ENCODE data around the gene FMNL2. TPM values are rescaled to one million over a fixed set of nuclear protein-coding genes. Genes with fewer than 3 reads are reported as not detected.

Gene FMNL2
- total and polyA plus RNA-seq, 2 of the 4 experiments (the other 2 are of a cell fraction), result 10.9 to 11.4 TPM

GRCh38 chr2:152453129-152453911 lies 118.3 kb downstream of the FMNL2 start:
- no peak overlapping the region for H2BK20ac ChIP-seq (ENCODE audit: low read depth, low read length)
- peak; percentile 13 for DNase-seq
- no peak overlapping the region for H4K5ac ChIP-seq (ENCODE audit: low read depth, low read length)
- ATAC-seq (ENCODE audit: low read depth), result no peak; the same call in 1 of the 2 replicates
- WGBS, 2 experiments (ENCODE audit: extremely low coverage in 2 of 2, insufficient read length in 1 of 2), result 73% methylated on average over 3 of the region's 9 CpGs; no CpG with 5 or more reads in 1 of the 2 experiments
- no peak overlapping the region for H2AK9ac ChIP-seq (replicated peaks; ENCODE audit: low read depth, low read length, poor library complexity)
- no peak overlapping the region for H2AFZ ChIP-seq (replicated peaks; ENCODE audit: low read length, poor library complexity)
- H2BK5ac ChIP-seq (ENCODE audit: low read depth, low read length, poor library complexity, severe bottlenecking), result no peak overlapping the region
- ChIA-PET CTCF (no interaction called here), POLR2A (ENCODE audit: unreplicated experiment) (no interaction called here)
- no peaks in the 10 kb centered on the region for H3K36me3 ChIP-seq (ENCODE audit: control insufficient read depth, insufficient read depth, low read length)
- H4K91ac ChIP-seq (ENCODE audit: insufficient read depth, low read depth, low read length), result no peak overlapping the region
- H3K56ac ChIP-seq (ENCODE audit: extremely low read depth, insufficient read depth, low read length), result no peak overlapping the region
- peaks cover 3% of the 10 kb centered on the region; the same call in 1 of the 2 replicates for H4K20me1 ChIP-seq (ENCODE audit: insufficient read depth, low read length)
- no peaks in the 10 kb centered on the region for H3K27me3 ChIP-seq (ENCODE audit: control insufficient read depth, insufficient read depth, low read length)
- no peak overlapping the region for H3K4me2 ChIP-seq (ENCODE audit: low read depth, low read length)
- no peak for TF ChIP-seq POLR2A (IDR thresholded peaks at IDR 0.05; ENCODE audit: low read depth, low read length)
- TF ChIP-seq MAFK (IDR thresholded peaks at IDR 0.05; ENCODE audit: low read depth, low read length), result no peak
- TF ChIP-seq CTCF (conservative IDR thresholded peaks at IDR 0.05; ENCODE audit: low read depth, low read length), result no peak
- TF ChIP-seq MXI1 (IDR thresholded peaks at IDR 0.05; ENCODE audit: borderline replicate concordance, low read depth, low read length), result no peak
- no peak for TF ChIP-seq CHD1 (IDR thresholded peaks at IDR 0.05; ENCODE audit: low read depth, low read length)
- no peak for TF ChIP-seq RAD21 (IDR thresholded peaks at IDR 0.05; ENCODE audit: low read length)
- no peak for TF ChIP-seq RFX5 (IDR thresholded peaks at IDR 0.05; ENCODE audit: low read depth, low read length)
- no peak for TF ChIP-seq SMC3 (IDR thresholded peaks at IDR 0.05; ENCODE audit: low read depth, low read length)
- TF ChIP-seq USF2 (IDR thresholded peaks at IDR 0.05; ENCODE audit: low read depth, low read length), result no peak
- TF ChIP-seq RCOR1 (IDR thresholded peaks at IDR 0.05; ENCODE audit: insufficient replicate concordance, low read length), result no peak
- no peak for TF ChIP-seq ELK1 (IDR thresholded peaks at IDR 0.05; ENCODE audit: borderline replicate concordance, low read depth, low read length)
- no peak for TF ChIP-seq MAZ (IDR thresholded peaks at IDR 0.05; ENCODE audit: borderline replicate concordance, low read depth, low read length)
- no peak for TF ChIP-seq CEBPB (IDR thresholded peaks at IDR 0.05; ENCODE audit: low read depth, low read length)
- no peak overlapping the region for H4K8ac ChIP-seq (ENCODE audit: low read depth in 2 of 2, low read length in 2 of 2)
- dilution Hi-C loops (cut with HindIII; ENCODE audit: low sequenced_read_pairs, unreplicated experiment), result no loop called here
- no peak overlapping the region for H2BK15ac ChIP-seq (ENCODE audit: low read depth, low read length)
- no TSS peak for BruUV-seq (replicated peaks)
- intact Hi-C loops (cut with micrococcal nuclease), result no loop called here
- H2AK5ac ChIP-seq (ENCODE audit: low read depth, low read length), result peak overlapping the region; percentile 9; the same call in 1 of the 2 replicates
- H2BK120ac ChIP-seq (ENCODE audit: low read depth, low read length), result no peak overlapping the region
- H3K23ac ChIP-seq (ENCODE audit: low read depth, low read length), result no peak overlapping the region
- in situ Hi-C loops (cut with MboI; ENCODE audit: low sequenced_read_pairs), result no loop called here
- no peak overlapping the region for H3K9ac ChIP-seq (ENCODE audit: low read depth, low read length)
- H3K18ac ChIP-seq (ENCODE audit: low read depth, low read length), result no peak overlapping the region
- no peaks in the 10 kb centered on the region for H3K9me1 ChIP-seq (ENCODE audit: insufficient read depth, low read length)
- H3K4ac ChIP-seq (ENCODE audit: low read depth, low read length), result no peak overlapping the region
- no peaks in the 10 kb centered on the region for H3K9me3 ChIP-seq (ENCODE audit: control insufficient read depth, insufficient read depth, low read length)
- H3K4me1 ChIP-seq (ENCODE audit: control insufficient read depth, insufficient read depth, low read length), result no peaks in the 10 kb centered on the region
- no peak overlapping the region for H3K4me3 ChIP-seq (ENCODE audit: insufficient read depth, low read depth, low read length)
- peaks cover 9 to 12% of the 10 kb centered on the region in 2 experiments; a peak in 1 of 4 replicates for H3K79me1 ChIP-seq (ENCODE audit: low read depth in 1 of 2, low read length in 2 of 2)
- H3K14ac ChIP-seq (replicated peaks; ENCODE audit: low read depth, low read length), result no peak overlapping the region
- no peak overlapping the region for H3K27ac ChIP-seq (ENCODE audit: insufficient read depth, low read length)

All from IMR-90 (cell line).